GM19238 (cell line): ENCODE results near the gene GPRC5C.
"Not testable (repeated sequence)": the region's sequence is repeated elsewhere in the genome, so short reads cannot be mapped to it uniquely, and the experiment has no call there.

ENCODE experiments used
- DNase-seq: peaks from one replicate; pipeline ENCODE4 v3.0.0; 2011; ENCODE audit warnings: low spot score; ENCODE audit not compliant: insufficient read length

GPRC5C gene

GRCh38 chr17:74405311-74405710, 26.6 kb upstream of the GPRC5C start:
- not testable (repeated sequence) for DNase-seq

GRCh38 chr17:74407384-74407783, 24.5 kb upstream of the GPRC5C start:
- DNase-seq: no peak

GRCh38 chr17:74408262-74408661, 23.6 kb upstream of the GPRC5C start:
- DNase-seq: no peak

GRCh38 chr17:74408815-74409214, 23.1 kb upstream of the GPRC5C start:
- no peak for DNase-seq

- DNase-seq: no peak
These were observed 21.9 kb upstream of the GPRC5C start for GRCh38 chr17:74410001-74410443.

GRCh38 chr17:74412581-74412980, 19.3 kb upstream of the GPRC5C start:
- no peak for DNase-seq

- DNase-seq: no peak
These were observed 18.4 kb upstream of the GPRC5C start for GRCh38 chr17:74413491-74413890.

GRCh38 chr17:74414510-74414909, 17.4 kb upstream of the GPRC5C start:
- DNase-seq: no peak

GRCh38 chr17:74415608-74416396, 16.1 kb upstream of the GPRC5C start:
- DNase-seq: no peak

GRCh38 chr17:74417178-74418045, 14.5 kb upstream of the GPRC5C start:
- DNase-seq: peak; percentile 66

GRCh38 chr17:74419928-74420411, 11.9 kb upstream of the GPRC5C start:
- DNase-seq: no peak

- DNase-seq: no peak
These were observed 7.8 kb upstream of the GPRC5C start for GRCh38 chr17:74424117-74424516.

- DNase-seq: no peak
These were observed 7.2 kb upstream of the GPRC5C start for GRCh38 chr17:74424657-74425056.

- DNase-seq: no peak
These were observed 5.3 kb upstream of the GPRC5C start for GRCh38 chr17:74426551-74427047.

GRCh38 chr17:74427048-74427762, 4.7 kb upstream of the GPRC5C start:
- DNase-seq: no peak

- no peak for DNase-seq
These were observed 4.1 kb upstream of the GPRC5C start for GRCh38 chr17:74427763-74428153.

- DNase-seq: no peak
These were observed 2.1 kb upstream of the GPRC5C start for GRCh38 chr17:74429604-74430384.

GRCh38 chr17:74430385-74430705, 1.5 kb upstream of the GPRC5C start:
- no peak for DNase-seq

GRCh38 chr17:74430706-74431567, 951 bp upstream of the GPRC5C start:
- DNase-seq: peak; percentile 56

- DNase-seq: no peak
These were observed 469 bp downstream of the GPRC5C start for GRCh38 chr17:74432424-74432690.
